A549 (cell line): ENCODE results near the gene SPTSSA. TPM values are rescaled to one million over a fixed set of nuclear protein-coding genes. Genes with fewer than 3 reads are reported as not detected.

Source experiments
- ATAC-seq, 2 experiments: fragments of 200-7000 bp in 1 of 2; fragments of >200 bp in 1 of 2; cut with Nextera tagmentation in 1 of 2; cut with Tn5 transposase in 1 of 2; 3 replicates each; pipeline versions ENCODE4 v1.8.0 to v1.9.1; 2018 to 2020; ENCODE audit warnings: mild to moderate bottlenecking in 1 of 2, moderate library complexity in 1 of 2
- CTCF ChIA-PET: fragments of 300-600 bp; sonication (Branson Sonifier 250); formaldehyde crosslinking; extraction: SDS; loops from one replicate; lab custom pipeline; 2021; ENCODE audit warnings: antibody characterized with exemption, inconsistent platforms; lab: Yijun Ruan, JAX
- POLR2A ChIA-PET: fragments of 350-600 bp; formaldehyde crosslinking; extraction: SDS; loops from one replicate; lab custom pipeline; 2021; ENCODE audit warnings: antibody characterized with exemption, inconsistent platforms; lab: Yijun Ruan, JAX
- DNase-seq, 2 experiments: peaks; one replicate each; pipeline versions ENCODE4 v3.0.0 to v3.0.0-alpha.2; 2011 to 2016; ENCODE audit warnings: low read depth in 1 of 2, low spot score in 1 of 2
- FAIRE-seq: peaks from 2 replicates; lab custom pipeline; 2011; peaks lifted over from hg19 to GRCh38; lab: Jason Lieb, UNC
- H3K27ac ChIP-seq, 2 experiments: fragments of >200 bp; sonication (Bioruptor Twin); formaldehyde crosslinking; 3 replicates each; pipeline ENCODE4 v1.5.1; 2016 to 2017
- H3K4me1 ChIP-seq: fragments of >200 bp; sonication (Bioruptor Twin); formaldehyde crosslinking; 3 replicates; pipeline ENCODE4 v1.6.1; 2016
- H3K4me2 ChIP-seq: fragments of >200 bp; sonication (Bioruptor Twin); formaldehyde crosslinking; 3 replicates; pipeline ENCODE4 v1.6.1; 2016
- H3K4me3 ChIP-seq: fragments of >200 bp; sonication (Bioruptor Twin); formaldehyde crosslinking; 3 replicates; pipeline ENCODE4 v1.5.1; 2016
- H3K9me3 ChIP-seq: fragments of >200 bp; sonication (Bioruptor Twin); formaldehyde crosslinking; 3 replicates; pipeline ENCODE4 v1.6.1; 2016
- ATOH8 ChIP-seq: fragments of 250-450 bp; sonication (Bioruptor Pico); IDR thresholded peaks from 2 replicates; pipeline ENCODE4 v1.5.0; 2020; ENCODE audit warnings: low read depth, mild to moderate bottlenecking, moderate library complexity
- BCL3 ChIP-seq: fragments of >200 bp; sonication (Bioruptor Twin); formaldehyde crosslinking; IDR thresholded peaks from 3 replicates; pipeline ENCODE4 v1.6.1; 2016
- BHLHE40 ChIP-seq: IDR thresholded peaks from 2 replicates; pipeline ENCODE4 v1.6.1; 2012; ENCODE audit warnings: low read depth, low read length, inconsistent platforms
- CHD2 ChIP-seq: fragments of 150-350 bp; IDR thresholded peaks from 2 replicates; pipeline ENCODE4 v1.6.1; 2014; ENCODE audit warnings: low read length; ENCODE audit not compliant: partially characterized antibody
- CHD4 ChIP-seq: fragments of 200-600 bp; sonication (generic); IDR thresholded peaks from 2 replicates; pipeline ENCODE4 v1.6.1; 2016; ENCODE audit warnings: antibody characterized with exemption, mild to moderate bottlenecking, borderline replicate concordance
- EHF ChIP-seq: fragments of 250-450 bp; sonication (Bioruptor Pico); IDR thresholded peaks from 2 replicates; pipeline ENCODE4 v1.5.0; 2020; ENCODE audit warnings: mild to moderate bottlenecking
- EP300 ChIP-seq, 2 experiments: fragments of >200 bp; sonication (Bioruptor Twin); formaldehyde crosslinking; IDR thresholded peaks; 2 replicates in 1 of 2; 3 replicates in 1 of 2; pipeline ENCODE4 v1.6.1; 2016 to 2017
- FOXS1 ChIP-seq: fragments of 250-450 bp; sonication (Bioruptor Pico); IDR thresholded peaks from 2 replicates; pipeline ENCODE4 v1.5.0; 2020; ENCODE audit warnings: mild to moderate bottlenecking, moderate library complexity
- GATA3 ChIP-seq: IDR thresholded peaks from 2 replicates; pipeline ENCODE4 v1.6.1; 2012; ENCODE audit warnings: borderline replicate concordance
- HES2 ChIP-seq: fragments of >200 bp; sonication (Bioruptor Twin); formaldehyde crosslinking; IDR thresholded peaks from 2 replicates; pipeline ENCODE4 v1.6.1; 2016
- JUNB ChIP-seq: fragments of >200 bp; sonication (Bioruptor Twin); formaldehyde crosslinking; IDR thresholded peaks from 2 replicates; pipeline ENCODE4 v1.6.1; 2016
- MAZ ChIP-seq: fragments of 150-350 bp; IDR thresholded peaks from 2 replicates; pipeline ENCODE4 v1.6.1; 2014; ENCODE audit warnings: antibody characterized with exemption, low read depth, low read length, borderline replicate concordance
- PBX3 ChIP-seq: IDR thresholded peaks from 2 replicates; pipeline ENCODE4 v1.6.1; 2012
- RAD21 ChIP-seq, 2 experiments: fragments of >200 bp in 1 of 2; sonication (Bioruptor Twin) in 1 of 2; formaldehyde crosslinking in 1 of 2; IDR thresholded peaks in 1 of 2; conservative IDR thresholded peaks in 1 of 2; 2 replicates in 1 of 2; 3 replicates in 1 of 2; pipeline ENCODE4 v1.6.1; 2012 to 2018; ENCODE audit warnings: inconsistent platforms in 1 of 2
- RARB ChIP-seq: fragments of 250-450 bp; sonication (Bioruptor Pico); IDR thresholded peaks from 2 replicates; pipeline ENCODE4 v1.8.0; 2021; ENCODE audit warnings: mild to moderate bottlenecking, moderate library complexity
- REST ChIP-seq: fragments of 200-600 bp; sonication (generic); IDR thresholded peaks from 2 replicates; pipeline ENCODE4 v1.6.1; 2016; ENCODE audit warnings: antibody characterized with exemption, mild to moderate bottlenecking, moderate library complexity
- RNF2 ChIP-seq: fragments of 200-600 bp; sonication (generic); IDR thresholded peaks from 2 replicates; pipeline ENCODE4 v1.6.1; 2016; ENCODE audit warnings: low read depth, mild to moderate bottlenecking, antibody characterized with exemption, moderate library complexity, borderline replicate concordance
- TFCP2L1 ChIP-seq: fragments of 250-450 bp; sonication (Bioruptor Pico); IDR thresholded peaks from 2 replicates; pipeline ENCODE4 v1.5.0; 2021; ENCODE audit warnings: mild to moderate bottlenecking
- ZNF302 ChIP-seq: fragments of 250-450 bp; sonication (Bioruptor Pico); IDR thresholded peaks from 2 replicates; pipeline ENCODE4 v1.9.0; 2021; ENCODE audit warnings: inconsistent platforms, mild to moderate bottlenecking, moderate library complexity
- WGBS: methylation state at CpG from one replicate; pipeline ENCODE4 v1.1.6; 2017; ENCODE audit errors: missing lambda C conversion rate; 5-methylcytosine and 5-hydroxymethylcytosine counted together
- polyA plus RNA-seq, 4 experiments: library from polyadenylated mRNA; depleted of rRNA in 3 of 4; stranded (reverse); fragments of >200 nt; fragmentation: RNase III in 1 of 4; extraction: RNeasy Plus Mini Kit Qiagen cat#74134 plus additional on column Dnase treatment in 1 of 4; gene quantifications; 2 replicates in 3 of 4; 3 replicates in 1 of 4; pipeline ENCODE4 v1.2.3, GENCODE V29; 2011 to 2017

The SPTSSA gene
- polyA plus RNA-seq, 2 of the 4 experiments (the other 2 are of a cell fraction): 68.0 to 105 TPM

- CTCF ChIA-PET: interaction anchor here (1.6 kb wide), 1 partner anchor 10 kb away, joined by 3 read pairs; no protein-coding TSS in a partner anchor
- H3K27ac ChIP-seq: no peak overlapping the region
- TF ChIP-seq GATA3 (no peak), ATOH8 (no peak), TFCP2L1 (CRISPR knock-in tag) (no peak), RNF2 (no peak), ZNF302 (no peak), RAD21 (conservative IDR thresholded peaks at IDR 0.05 in 1 of 2, IDR thresholded peaks at IDR 0.05 in 1 of 2) (no peak), JUNB (no peak), BCL3 (no peak)
- no peak overlapping the region for H3K4me3 ChIP-seq
- H3K4me2 ChIP-seq: no peak overlapping the region
- H3K4me1 ChIP-seq: no peaks in the 10 kb centered on the region
- FAIRE-seq: no peak
- DNase-seq: no peak
- POLR2A ChIA-PET: no interaction called here
- H3K9me3 ChIP-seq: peaks cover 15% of the 10 kb centered on the region; the same call in 2 of the 3 replicates
- no peak for ATAC-seq
- WGBS: 77% methylated on average over 6 of the region's 6 CpGs
Observed at GRCh38 chr14:34420547-34421150, 41.4 kb downstream of the SPTSSA start.

- FAIRE-seq: no peak
- ATAC-seq: no peak
- DNase-seq: no peak
- H3K4me2 ChIP-seq: no peak overlapping the region
- POLR2A ChIA-PET: no interaction called here
- H3K4me3 ChIP-seq: no peak overlapping the region
- WGBS: 86% methylated on average over 2 of the region's 2 CpGs
- CTCF ChIA-PET: no interaction called here
- H3K4me1 ChIP-seq: no peaks in the 10 kb centered on the region
- no peak for TF ChIP-seq HES2
- TF ChIP-seq, all 56 proteins: peak for 0
- H3K9me3 ChIP-seq: peaks cover 13% of the 10 kb centered on the region
- H3K27ac ChIP-seq: no peak overlapping the region
Observed at GRCh38 chr14:34409721-34410120, 52.3 kb downstream of the SPTSSA start.

- ChIA-PET POLR2A (no interaction called here), CTCF (interaction anchor here (1.1 kb wide), 1 partner anchor 15 kb away, joined by 3 read pairs; no protein-coding TSS in a partner anchor)
- Histone ChIP-seq H3K27ac (no peak overlapping the region), H3K9me3 (peaks cover 13% of the 10 kb centered on the region), H3K4me2 (no peak overlapping the region), H3K4me1 (peaks cover 12% of the 10 kb centered on the region), H3K4me3 (no peak overlapping the region)
- DNase-seq (no peak), FAIRE-seq (no peak), ATAC-seq (no peak)
- TF ChIP-seq RAD21 (conservative IDR thresholded peaks at IDR 0.05 in 1 of 2, IDR thresholded peaks at IDR 0.05 in 1 of 2) (no peak), MAZ (no peak), REST (no peak), CHD4 (no peak), ATOH8 (no peak), CHD2 (no peak), EP300 (IDR thresholded peaks at IDR 0.05) (no peak), PBX3 (no peak), FOXS1 (CRISPR knock-in tag) (no peak), RARB (CRISPR knock-in tag) (no peak), BHLHE40 (no peak), EHF (CRISPR knock-in tag) (no peak)
- whole genome bisulfite sequencing: 77% methylated on average over 1 of the region's 1 CpG
Observed at GRCh38 chr14:34407951-34408350, 54.1 kb downstream of the SPTSSA start.
